ENCODE results near the gene FABP6. TPM values are rescaled to one million over a fixed set of nuclear protein-coding genes. Genes with fewer than 3 reads are reported as not detected.

Gene FABP6
- total RNA-seq, 1 donor from 2014 or later = not detected

GRCh38 chr5:160266752-160267345, 37.5 kb downstream of the FABP6 start:
- Mint-ChIP-seq H3K4me1 (peaks cover 22% of the 10 kb centered on the region), H3K36me3 (ENCODE audit: low read depth) (no peaks in the 10 kb centered on the region), H3K27ac (no peak overlapping the region), H3K4me3 (no peak overlapping the region), H3K9me3 (no peaks in the 10 kb centered on the region), H3K27me3 (peaks cover 20% of the 10 kb centered on the region)
- DNase-seq (no peak), ATAC-seq (ENCODE audit: low read depth) (no peak)
- POLR2A ChIA-PET = no interaction called here
- intact Hi-C loops (cut with micrococcal nuclease) = no loop called here
- TF ChIP-seq CTCF (IDR thresholded peaks at IDR 0.05) = no peak
- CTCF ChIA-PET = no interaction called here

GRCh38 chr5:160268121-160268520, 38.8 kb downstream of the FABP6 start:
- Mint-ChIP-seq H3K4me1 (peaks cover 13% of the 10 kb centered on the region), H3K27ac (no peak overlapping the region), H3K27me3 (peaks cover 18% of the 10 kb centered on the region), H3K4me3 (no peak overlapping the region), H3K36me3 (ENCODE audit: low read depth) (no peaks in the 10 kb centered on the region), H3K9me3 (no peaks in the 10 kb centered on the region)
- no peak for ATAC-seq (ENCODE audit: low read depth)
- ChIA-PET POLR2A (no interaction called here), CTCF (interaction anchor here (1.0 kb wide), 1 partner anchor 246 kb away, joined by 3 read pairs; no protein-coding TSS in a partner anchor)
- intact Hi-C loops (cut with micrococcal nuclease) = no loop called here
- DNase-seq = no peak
- no peak for TF ChIP-seq CTCF (IDR thresholded peaks at IDR 0.05)

- TF ChIP-seq CTCF (IDR thresholded peaks at IDR 0.05) = no peak
- ATAC-seq (ENCODE audit: low read depth) (no peak), DNase-seq (no peak)
- ChIA-PET CTCF (no interaction called here), POLR2A (no interaction called here)
- no peaks in the 10 kb centered on the region for H3K9me3 Mint-ChIP-seq
- peaks cover 18% of the 10 kb centered on the region for H3K27me3 Mint-ChIP-seq
- intact Hi-C loops (cut with micrococcal nuclease) = no loop called here
- H3K36me3 Mint-ChIP-seq (ENCODE audit: low read depth) = no peaks in the 10 kb centered on the region
- no peak overlapping the region for H3K27ac Mint-ChIP-seq
- no peak overlapping the region for H3K4me3 Mint-ChIP-seq
- H3K4me1 Mint-ChIP-seq = peaks cover 13% of the 10 kb centered on the region
Measured at GRCh38 chr5:160269017-160269416, 39.7 kb downstream of the FABP6 start.

- POLR2A ChIA-PET = no interaction called here
- H3K4me3 Mint-ChIP-seq = no peak overlapping the region
- intact Hi-C loops (cut with micrococcal nuclease) = no loop called here
Measured at GRCh38 chr5:160270704-160271103, 41.4 kb downstream of the FABP6 start.

GRCh38 chr5:160271396-160271795, 42.1 kb downstream of the FABP6 start:
- no peak for TF ChIP-seq CTCF (IDR thresholded peaks at IDR 0.05)
- Mint-ChIP-seq H3K27ac (no peak overlapping the region), H3K9me3 (no peaks in the 10 kb centered on the region), H3K27me3 (peaks cover 6% of the 10 kb centered on the region), H3K4me3 (peak overlapping the region; percentile 58), H3K4me1 (peaks cover 13% of the 10 kb centered on the region), H3K36me3 (ENCODE audit: low read depth) (no peaks in the 10 kb centered on the region)
- ATAC-seq (ENCODE audit: low read depth) (no peak), DNase-seq (no peak)
- intact Hi-C loops (cut with micrococcal nuclease) = no loop called here
- ChIA-PET POLR2A (interaction anchor here (0.6 kb wide), 1 partner anchor 9 kb away, joined by 4 read pairs; no protein-coding TSS in a partner anchor), CTCF (interaction anchor here (0.5 kb wide), 1 partner anchor 79 kb away, joined by 3 read pairs; no protein-coding TSS in a partner anchor)

More at GRCh38 chr5:160270704-160271103, 41.4 kb downstream of the FABP6 start:
- Mint-ChIP-seq H3K9me3 (no peaks in the 10 kb centered on the region), H3K27ac (no peak overlapping the region), H3K27me3 (peaks cover 13% of the 10 kb centered on the region), H3K4me1 (peaks cover 13% of the 10 kb centered on the region), H3K36me3 (ENCODE audit: low read depth) (no peaks in the 10 kb centered on the region)
- ATAC-seq (ENCODE audit: low read depth) (no peak), DNase-seq (no peak)
- no peak for TF ChIP-seq CTCF (IDR thresholded peaks at IDR 0.05)
- CTCF ChIA-PET = interaction anchor here (0.5 kb wide), 1 partner anchor 80 kb away, joined by 3 read pairs; no protein-coding TSS in a partner anchor
